Activated CD4-positive, alpha-beta T cell treated with anti-CD3 and anti-CD28 coated beads, Interleukin-2, Interleukin-4, amounts not matched to agents 100 ng/mL and 50 ng/mL, durations not matched to agents 16 hours and 8 hours (primary cell): ENCODE measurements around the gene IFIT3.
"Not testable (repeated sequence)": the region's sequence is repeated elsewhere in the genome, so short reads cannot be mapped to it uniquely, and the experiment has no call there.

Experiments used
- DNase-seq: peaks from one replicate; pipeline ENCODE4 v3.0.0-alpha.2; 2020; ENCODE audit warnings: low spot score

The IFIT3 gene

DNA sequence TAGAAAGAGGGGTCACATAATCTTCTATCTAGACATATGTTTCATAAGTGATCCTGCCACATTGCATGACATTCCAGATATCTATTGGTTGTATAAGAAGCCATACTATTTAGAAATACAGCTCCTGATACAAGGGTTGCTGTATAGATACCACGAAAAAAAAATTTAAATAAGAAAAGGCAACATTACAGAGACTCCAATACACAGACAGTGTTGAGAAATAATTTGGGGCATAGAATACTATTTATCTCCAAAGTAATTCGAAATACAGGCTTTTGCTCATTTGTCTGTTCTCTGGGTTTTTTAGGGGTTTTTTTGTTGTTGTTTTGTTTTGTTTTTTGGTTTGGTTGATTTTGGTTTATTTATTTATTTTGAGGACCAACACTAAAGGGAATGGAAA, 23.4 kb upstream of the IFIT3 start:
- DNase-seq = no peak

DNA sequence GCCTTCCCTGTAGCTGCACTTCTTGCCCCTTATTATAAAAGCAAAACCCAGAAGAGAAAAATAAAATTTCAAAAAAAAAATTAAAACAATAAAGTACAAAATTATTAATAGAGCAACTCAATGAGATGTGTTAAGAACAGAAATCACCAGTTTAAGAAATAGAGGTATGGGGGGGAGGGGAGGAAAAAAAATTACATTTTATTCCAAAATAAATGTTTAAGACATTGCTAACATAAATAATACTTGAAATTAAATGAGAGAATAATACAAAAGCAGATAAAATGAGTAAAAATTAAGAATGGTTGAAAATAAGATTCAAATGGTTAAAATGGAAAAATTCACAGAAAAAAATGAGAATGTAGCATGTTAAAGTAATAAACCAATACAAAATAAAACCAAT, 22.9 kb upstream of the IFIT3 start:
- DNase-seq = no peak

DNA sequence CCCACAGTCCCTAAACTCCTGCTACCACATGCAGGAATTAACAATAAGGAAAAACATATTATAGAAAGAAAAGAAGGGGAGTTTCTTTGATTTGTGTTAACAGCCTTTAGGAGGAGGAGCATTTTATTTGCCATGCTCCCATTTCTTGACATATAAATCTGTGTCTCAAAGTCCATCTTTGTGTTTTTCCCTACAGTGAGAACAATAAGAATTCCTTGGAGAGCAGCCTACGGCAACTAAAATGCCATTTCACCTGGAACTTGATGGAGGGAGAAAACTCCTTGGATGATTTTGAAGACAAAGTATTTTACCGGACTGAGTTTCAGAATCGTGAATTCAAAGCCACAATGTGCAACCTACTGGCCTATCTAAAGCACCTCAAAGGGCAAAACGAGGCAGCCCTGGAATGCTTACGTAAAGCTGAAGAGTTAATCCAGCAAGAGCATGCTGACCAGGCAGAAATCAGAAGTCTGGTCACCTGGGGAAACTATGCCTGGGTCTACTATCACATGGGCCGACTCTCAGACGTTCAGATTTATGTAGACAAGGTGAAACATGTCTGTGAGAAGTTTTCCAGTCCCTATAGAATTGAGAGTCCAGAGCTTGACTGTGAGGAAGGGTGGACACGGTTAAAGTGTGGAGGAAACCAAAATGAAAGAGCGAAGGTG, 21.9 kb upstream of the IFIT3 start:
- DNase-seq = no peak

DNA sequence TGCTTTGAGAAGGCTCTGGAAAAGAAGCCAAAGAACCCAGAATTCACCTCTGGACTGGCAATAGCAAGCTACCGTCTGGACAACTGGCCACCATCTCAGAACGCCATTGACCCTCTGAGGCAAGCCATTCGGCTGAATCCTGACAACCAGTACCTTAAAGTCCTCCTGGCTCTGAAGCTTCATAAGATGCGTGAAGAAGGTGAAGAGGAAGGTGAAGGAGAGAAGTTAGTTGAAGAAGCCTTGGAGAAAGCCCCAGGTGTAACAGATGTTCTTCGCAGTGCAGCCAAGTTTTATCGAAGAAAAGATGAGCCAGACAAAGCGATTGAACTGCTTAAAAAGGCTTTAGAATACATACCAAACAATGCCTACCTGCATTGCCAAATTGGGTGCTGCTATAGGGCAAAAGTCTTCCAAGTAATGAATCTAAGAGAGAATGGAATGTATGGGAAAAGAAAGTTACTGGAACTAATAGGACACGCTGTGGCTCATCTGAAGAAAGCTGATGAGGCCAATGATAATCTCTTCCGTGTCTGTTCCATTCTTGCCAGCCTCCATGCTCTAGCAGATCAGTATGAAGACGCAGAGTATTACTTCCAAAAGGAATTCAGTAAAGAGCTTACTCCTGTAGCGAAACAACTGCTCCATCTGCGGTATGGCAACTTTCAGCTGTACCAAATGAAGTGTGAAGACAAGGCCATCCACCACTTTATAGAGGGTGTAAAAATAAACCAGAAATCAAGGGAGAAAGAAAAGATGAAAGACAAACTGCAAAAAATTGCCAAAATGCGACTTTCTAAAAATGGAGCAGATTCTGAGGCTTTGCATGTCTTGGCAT, 21.1 kb upstream of the IFIT3 start:
- DNase-seq = no peak

DNA sequence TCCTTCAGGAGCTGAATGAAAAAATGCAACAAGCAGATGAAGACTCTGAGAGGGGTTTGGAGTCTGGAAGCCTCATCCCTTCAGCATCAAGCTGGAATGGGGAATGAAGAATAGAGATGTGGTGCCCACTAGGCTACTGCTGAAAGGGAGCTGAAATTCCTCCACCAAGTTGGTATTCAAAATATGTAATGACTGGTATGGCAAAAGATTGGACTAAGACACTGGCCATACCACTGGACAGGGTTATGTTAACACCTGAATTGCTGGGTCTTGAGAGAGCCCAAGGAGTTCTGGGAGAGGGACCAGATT, 20.6 kb upstream of the IFIT3 start:
- DNase-seq = no peak

DNA sequence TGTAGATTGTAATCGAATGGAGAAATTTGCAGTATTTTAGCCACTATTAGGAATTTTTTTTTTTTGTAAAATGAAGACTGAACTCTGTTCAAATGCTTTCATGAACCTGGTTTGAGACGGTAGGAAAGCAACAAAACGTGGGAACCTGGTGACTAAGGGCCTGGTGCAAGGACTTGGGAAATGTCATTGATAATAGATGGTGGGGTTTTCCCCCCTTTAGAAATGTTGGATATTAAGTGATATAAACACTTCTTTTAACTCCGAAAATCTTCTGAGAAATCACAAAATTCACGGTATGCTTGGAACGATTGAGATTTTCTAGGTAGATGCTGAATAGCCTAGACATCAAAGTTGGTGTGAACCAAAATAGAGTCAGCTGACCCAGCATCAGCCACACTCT, 19.5 kb upstream of the IFIT3 start:
- no peak for DNase-seq

DNA sequence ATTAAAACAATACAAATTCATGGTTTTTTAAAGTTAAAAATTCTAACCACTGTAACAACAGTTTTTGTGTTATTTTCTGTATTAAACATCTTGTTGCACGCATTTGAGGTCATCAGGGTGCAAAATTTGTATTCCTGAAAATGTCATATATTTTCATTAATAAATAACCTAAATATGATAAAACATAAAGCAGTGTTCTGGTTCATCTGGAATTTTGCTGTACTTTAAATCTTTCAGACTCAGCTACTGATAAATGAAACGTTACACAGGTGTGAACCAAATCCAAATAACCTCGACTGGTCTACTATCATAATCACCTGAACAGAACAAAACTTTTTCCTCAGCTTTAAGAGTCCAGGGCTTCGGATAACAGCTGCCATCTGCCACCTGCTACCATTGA, 19.1 kb upstream of the IFIT3 start:
- no peak for DNase-seq

DNA sequence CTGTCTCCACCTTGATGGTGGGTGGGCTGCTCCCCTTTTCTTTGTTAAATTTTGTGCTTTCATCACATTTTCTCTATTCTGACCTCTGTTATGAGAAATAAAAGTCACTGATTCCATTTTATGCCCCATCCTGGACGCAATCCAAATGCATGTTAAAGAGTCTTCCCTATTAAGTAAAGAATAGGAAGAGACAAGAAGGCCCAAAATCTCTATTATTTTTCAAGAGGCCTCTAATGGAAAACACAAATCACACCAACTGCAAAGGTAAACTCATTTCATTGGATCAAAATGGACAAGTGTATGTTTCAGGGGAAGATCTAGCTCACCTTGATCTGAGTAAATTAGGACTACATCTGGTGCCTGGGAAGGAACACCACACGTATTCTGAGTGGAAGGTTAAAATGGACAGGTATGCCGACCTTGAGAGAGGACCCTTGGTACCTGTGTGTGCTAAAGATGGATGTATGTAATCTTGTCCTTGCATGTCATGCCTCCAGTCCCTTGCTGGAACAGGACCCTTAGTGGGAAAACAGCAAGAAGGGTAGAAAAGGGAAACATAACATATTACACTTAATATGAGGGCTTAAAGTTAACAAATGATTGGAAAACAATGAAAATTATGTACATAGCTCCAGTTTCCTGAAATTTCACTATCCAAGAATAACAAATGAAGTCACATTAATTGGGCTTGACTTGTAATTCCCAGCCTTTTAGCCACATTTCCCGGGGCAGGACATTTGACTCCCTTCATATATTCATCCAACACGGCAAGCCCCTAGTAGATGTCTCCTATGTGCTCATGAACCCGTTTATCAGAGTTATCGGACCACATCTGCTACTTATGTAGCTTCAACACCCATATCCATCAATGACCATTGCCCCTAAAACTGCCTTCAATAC, 18.4 kb upstream of the IFIT3 start:
- no peak for DNase-seq

DNA sequence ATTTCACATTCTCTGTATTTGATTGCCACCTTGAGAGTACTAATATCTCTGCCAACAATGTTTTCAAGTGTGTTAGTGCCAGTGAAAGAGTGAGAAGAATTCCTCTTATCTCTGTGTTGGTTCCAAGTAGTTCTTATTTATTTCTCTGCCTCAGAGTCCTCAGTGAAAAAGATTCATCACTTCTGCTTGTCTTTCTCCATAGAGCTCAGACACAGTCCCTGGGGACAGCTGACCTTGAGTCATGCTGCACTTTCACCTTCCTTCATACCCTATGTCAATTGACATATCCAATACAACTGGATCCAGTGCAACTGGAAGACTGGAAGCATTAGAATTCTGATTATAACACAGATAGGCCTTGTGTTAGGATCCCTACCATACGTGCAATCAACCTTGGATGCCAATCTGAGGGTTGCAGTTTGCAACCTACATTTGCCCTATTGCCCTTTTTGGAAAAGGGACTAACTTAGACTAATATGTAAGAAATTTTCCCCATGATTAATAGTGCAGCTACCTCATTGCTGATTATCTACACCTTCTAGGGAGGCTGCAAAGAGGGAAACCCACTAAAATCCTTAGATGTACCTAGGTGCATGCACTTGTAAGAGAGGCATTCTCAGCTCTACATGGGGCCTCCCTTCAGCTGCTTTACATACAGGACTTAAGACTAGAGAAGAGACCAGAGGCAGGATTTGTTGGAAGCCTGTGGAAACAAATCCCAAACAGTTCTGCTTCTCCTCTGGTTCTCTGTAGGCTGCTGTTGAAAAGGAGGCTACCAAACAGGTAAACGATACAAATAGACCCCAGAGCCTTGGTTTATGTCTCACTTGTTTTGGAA, 17.5 kb upstream of the IFIT3 start:
- no peak for DNase-seq

DNA sequence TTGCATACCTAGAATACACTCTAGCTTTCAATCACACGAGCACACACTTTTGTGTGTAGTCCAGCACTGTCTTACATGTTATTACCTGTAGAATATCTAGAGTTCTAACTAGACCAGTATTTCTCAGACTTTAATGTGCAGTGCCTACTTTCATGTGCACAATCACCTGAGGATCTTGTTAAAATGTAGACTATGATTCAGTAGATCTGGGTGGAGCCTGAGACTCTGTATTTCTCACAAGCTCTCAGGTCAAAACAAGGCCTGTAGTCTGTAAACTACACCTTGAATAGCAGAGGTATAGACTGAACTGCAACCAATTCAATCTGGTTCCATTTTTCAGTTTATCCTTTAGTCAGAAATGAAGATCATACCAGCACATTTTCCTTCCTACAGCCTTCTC, 14.8 kb upstream of the IFIT3 start:
- DNase-seq = no peak

DNA sequence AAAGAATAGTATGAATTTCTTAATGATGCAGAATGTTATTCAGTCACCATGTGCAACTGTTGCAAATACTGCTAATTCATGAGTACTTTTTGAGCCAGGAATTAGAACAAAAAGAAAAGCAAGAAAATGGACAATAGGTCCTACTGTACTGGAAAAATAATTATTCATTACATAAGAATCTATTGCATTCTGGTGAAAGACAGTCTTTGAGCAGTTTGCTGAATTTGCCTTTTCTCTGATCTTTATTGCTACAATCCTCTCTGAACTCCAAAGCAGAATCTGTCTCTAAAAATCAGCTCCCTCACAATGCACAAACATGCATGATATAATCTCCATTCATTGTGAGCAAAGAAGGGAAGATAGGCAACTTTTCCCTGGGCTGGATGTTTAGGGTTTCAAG, 13.1 kb upstream of the IFIT3 start:
- no peak for DNase-seq

DNA sequence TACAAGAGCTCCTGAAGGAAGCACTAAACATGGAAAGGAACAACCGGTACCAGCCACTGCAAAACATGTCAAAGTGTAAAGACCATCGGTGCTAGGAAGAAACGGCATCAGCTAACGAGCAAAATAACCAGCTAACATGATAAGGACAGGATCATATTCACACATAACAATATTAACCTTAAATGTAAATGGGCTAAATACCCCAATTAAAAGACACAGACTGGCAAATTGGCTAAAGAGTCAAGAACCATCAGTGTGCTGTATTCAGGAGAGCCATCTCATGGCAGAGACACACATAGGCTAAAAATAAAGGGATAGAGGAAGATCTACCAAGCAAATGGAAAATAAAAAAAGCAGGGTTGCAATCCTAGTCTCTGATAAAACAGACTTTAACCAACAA, 9.8 kb upstream of the IFIT3 start:
- DNase-seq = not testable (repeated sequence)

DNA sequence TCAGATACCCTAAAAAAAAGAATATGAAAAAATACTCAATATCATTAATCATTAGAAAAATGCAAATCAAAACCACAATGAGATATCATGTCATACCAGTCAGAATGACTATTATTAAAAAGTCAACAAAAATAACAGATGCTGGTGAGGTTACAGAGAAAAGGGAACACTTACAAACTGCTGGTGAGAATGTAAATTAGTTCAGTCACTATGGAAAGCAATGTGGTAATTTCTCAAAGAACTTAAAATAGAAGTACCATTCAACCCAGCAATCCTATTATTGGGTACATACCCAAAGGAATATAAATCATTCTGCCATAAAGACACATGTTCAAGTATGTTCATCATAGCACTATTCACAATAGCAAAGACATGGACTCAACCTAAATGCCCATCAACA, 2.7 kb upstream of the IFIT3 start:
- not testable (repeated sequence) for DNase-seq

DNA sequence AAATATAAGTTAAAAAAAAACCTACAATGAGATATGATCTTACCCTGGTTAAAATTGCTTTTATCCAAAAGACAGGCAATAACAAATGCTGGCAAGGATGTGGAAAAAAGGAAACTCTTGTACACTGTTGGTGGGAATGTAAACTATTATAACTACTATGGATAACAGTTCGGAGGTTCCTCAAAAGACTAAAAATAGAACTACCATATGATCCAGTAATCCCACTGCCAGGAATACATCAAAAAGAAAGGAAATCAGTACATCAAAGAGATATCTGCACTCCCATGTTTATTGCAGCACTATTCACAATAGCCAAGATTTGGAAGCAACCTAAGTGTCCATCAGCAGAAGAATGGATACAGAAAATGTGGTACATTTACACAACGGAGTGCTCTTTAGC, 1.9 kb upstream of the IFIT3 start:
- not testable (repeated sequence) for DNase-seq

DNA sequence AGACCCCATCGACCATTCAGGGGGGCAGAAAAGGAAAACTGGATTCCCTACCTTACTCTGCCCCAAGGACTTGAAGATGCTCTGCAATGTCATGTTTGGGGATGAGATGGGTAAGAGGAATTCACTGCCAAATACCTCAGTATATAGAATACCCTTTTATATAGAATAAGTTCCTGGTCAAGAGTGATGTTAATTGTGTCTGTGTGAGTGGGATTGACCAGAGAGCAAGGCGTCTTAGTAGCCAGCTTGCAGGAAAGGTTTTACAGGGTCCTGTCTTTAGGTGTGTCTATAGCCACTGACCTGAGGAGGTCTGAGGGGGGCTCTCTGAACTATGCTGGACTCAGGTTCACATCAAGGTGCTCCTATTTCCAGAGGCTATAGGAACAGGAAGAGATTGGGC, 1.4 kb downstream of the IFIT3 start:
- DNase-seq = no peak

DNA sequence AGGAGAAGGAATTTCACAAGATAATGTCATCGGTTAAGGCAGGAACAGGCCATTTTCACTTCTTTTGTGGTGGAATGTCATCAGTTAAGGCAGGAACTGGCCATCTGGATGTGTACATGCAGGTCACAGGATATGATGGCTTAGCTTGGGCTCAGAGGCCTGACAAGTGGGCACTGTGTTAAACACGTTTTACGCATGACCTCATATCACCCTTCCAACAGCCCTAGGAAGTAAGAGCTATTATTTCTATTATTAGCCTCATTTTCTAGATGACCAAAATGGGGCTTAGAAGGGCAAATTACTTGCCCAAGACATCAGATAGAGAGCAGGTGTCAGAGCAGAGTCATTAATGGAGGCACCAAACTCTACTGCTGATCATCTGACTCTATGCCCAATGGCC, 2.2 kb downstream of the IFIT3 start:
- DNase-seq = not testable (repeated sequence)

DNA sequence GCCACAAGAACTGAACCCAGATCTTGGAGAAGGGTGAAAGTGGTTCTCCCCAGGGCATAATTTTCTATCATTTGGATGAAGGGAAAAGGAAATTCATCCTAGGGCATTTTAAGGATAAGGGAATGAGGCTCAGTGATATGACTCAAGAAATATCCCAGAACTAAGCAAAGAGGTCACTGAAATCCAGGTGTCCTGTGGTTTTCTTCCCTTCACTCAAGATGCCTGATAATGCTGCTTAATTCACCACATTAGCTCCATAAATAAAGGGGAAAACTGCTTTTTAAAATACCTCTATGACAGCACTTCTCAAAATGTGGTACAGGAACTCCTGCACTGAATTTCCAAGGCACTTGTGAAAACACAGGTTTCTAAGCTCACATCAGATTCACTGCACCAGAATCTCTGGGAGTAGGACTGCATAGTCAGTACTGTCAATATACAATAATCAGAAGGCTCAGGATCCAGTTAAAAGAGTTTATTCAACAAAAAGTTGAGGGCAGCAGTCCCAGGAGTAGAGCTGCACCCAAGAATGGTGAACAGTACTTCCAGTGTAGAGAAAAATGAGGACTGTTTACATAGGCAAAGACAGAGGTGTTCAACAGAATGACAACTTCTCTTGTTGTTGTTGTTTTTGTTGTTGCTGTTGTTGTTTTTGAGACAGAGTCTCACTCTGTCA, 2.9 kb downstream of the IFIT3 start:
- DNase-seq = no peak

DNA sequence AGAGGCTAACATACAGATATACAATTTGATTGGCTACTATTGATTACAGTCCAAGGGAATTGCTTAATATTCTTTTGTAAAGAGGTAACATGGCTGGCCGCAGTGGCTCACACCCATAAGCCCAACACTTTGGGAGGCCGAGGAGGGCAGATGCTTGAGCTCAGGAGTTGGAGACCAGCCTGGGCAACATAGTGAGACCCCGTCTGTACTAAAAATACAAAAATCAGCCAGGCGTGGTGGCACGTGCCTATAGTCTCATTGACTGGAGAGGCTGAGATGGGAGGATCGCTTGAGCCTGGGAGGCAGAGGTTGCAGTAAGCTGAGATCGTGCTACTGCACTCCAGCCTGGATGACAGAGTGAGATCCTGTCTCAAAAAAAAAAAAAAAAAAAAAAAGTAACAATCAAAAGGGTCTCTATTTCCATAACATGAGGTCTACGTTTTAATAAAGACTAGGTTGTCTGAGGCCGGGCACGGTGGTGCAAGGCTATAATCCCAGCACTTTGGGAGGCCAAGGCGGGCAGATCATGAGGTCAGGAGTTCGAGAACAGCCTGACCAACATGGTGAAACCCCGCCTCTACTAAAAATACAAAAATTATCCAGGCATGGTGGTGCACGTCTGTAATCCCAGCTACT, 3.8 kb downstream of the IFIT3 start:
- not testable (repeated sequence) for DNase-seq

DNA sequence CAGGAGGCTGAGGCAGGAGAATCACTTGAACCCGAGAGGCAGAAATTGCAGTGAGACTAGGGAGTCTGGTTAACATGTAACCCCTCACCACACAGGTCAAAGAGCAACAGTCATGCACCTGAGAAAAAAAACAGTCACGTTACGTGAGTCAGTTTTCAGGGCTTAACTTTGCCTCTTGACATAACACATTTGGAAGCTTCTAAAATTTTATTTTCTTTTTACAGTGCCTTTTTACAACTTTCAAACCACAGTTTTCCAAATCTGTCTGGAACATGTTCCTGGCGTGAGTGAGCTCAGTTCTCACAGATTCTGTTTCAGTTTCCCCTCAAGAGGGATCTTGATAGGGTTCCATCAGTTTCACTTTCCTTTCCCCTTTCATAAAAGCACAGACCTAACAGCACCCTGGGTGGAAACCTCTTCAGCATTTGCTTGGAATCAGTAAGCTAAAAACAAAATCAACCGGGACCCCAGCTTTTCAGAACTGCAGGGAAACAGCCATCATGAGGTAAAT, 4.4 kb downstream of the IFIT3 start:
- peak; percentile 49 for DNase-seq

DNA sequence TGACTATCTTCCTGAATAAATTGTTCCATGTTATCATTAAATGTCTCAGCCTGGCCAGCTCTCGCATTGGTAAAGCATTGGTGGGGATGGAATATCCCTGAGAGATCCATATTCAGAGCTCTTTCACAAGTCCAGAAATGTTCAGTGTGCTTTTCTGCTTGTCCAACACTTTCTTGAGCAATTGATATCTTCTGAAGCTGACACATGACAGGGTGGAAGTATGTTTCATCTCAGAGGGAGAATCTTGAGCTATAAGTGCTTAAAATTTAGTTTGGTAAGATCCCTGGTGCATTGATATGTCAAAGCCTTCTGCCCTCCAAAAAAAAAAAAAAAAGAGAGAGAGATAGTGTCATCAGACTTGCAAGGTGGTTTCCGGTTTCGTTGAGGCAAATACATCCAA, 7.4 kb downstream of the IFIT3 start:
- no peak for DNase-seq

DNA sequence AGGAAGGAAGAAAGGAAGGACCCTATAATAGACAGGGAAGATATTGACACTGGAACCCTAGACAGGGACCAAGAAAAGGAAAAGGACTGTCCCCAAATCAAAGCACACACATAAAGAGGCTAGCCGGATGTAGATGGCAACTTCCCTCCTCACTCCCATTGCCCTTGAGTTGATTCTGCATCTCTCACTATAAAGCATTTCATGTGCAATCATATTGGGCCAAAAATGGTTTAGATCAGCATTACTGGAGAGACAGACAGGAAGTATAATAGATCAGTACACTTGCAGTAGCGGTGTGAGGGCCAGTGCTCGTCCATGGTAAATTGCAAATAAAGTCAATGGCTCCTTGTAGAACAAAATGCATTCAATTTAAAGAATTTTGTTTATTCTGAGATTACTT, 8.4 kb downstream of the IFIT3 start:
- DNase-seq = no peak
